Transverse colon (tissue), 4 donors: ENCODE results near the gene AIG1. TPM values are rescaled to one million over a fixed set of nuclear protein-coding genes. Genes with fewer than 3 reads are reported as not detected.

Experiments
- DNase-seq: peaks from one replicate; pipeline ENCODE4 v3.0.0-alpha.2; 2019
- H3K27ac ChIP-seq, 4 donors: fragments of 200-600 bp; sonication (generic); 2 replicates each; pipeline ENCODE4 v1.5.1; 2016 to 2018; ENCODE audit warnings: inconsistent platforms in 4 of 4
- H3K27me3 ChIP-seq: fragments of 200-600 bp; sonication (generic); 2 replicates; pipeline ENCODE4 v1.5.1; 2017; ENCODE audit warnings: inconsistent platforms
- H3K36me3 ChIP-seq, 4 donors: fragments of 200-600 bp; sonication (generic); 2 replicates each; pipeline ENCODE4 v1.5.1; 2017 to 2019; ENCODE audit warnings: inconsistent platforms in 4 of 4
- H3K4me1 ChIP-seq, 4 donors: fragments of 200-600 bp; sonication (generic); 2 replicates each; pipeline ENCODE4 v1.5.1; 2017 to 2020; ENCODE audit warnings: inconsistent platforms in 4 of 4
- H3K4me3 ChIP-seq, 4 donors: fragments of 200-600 bp; sonication (generic); 1 replicate in 1 of 4; 2 replicates in 3 of 4; pipeline versions ENCODE4 v1.5.1 to v1.6.1; 2017 to 2019; ENCODE audit warnings: inconsistent platforms in 4 of 4
- H3K9me3 ChIP-seq, 2 donors: fragments of 200-600 bp; sonication (generic); 2 replicates each; pipeline ENCODE4 v1.5.1; 2017 to 2019; ENCODE audit warnings: inconsistent platforms in 2 of 2
- CTCF ChIP-seq, 5 experiments: fragments of 200-600 bp in 3 of 5; fragments of 450-650 bp in 2 of 5; sonication (generic) in 3 of 5; IDR thresholded peaks; 1 replicate in 2 of 5; 2 replicates in 3 of 5; pipeline ENCODE4 v1.5.1; 2016 to 2017; ENCODE audit warnings: antibody characterized with exemption in 5 of 5, inconsistent platforms in 3 of 5, mild to moderate bottlenecking in 2 of 5, moderate library complexity in 1 of 5
- EP300 ChIP-seq: sonication (generic); formaldehyde crosslinking; IDR thresholded peaks from one replicate; pipeline ENCODE4 v1.6.1; 2017; ENCODE audit warnings: antibody characterized with exemption, low read depth
- POLR2A ChIP-seq: fragments of 450-650 bp; IDR thresholded peaks from one replicate; pipeline ENCODE4 v1.6.1; 2016; ENCODE audit warnings: antibody characterized with exemption, mild to moderate bottlenecking, moderate library complexity
- POLR2AphosphoS5 ChIP-seq, 3 donors: sonication (generic); formaldehyde crosslinking; IDR thresholded peaks; one replicate each; pipeline ENCODE4 v1.6.1; 2016; ENCODE audit warnings: antibody characterized with exemption in 3 of 3
- WGBS, 2 donors: methylation state at CpG; one replicate each; pipeline ENCODE4 v1.1.5; 2018; ENCODE audit warnings: low coverage in 1 of 2; 5-methylcytosine and 5-hydroxymethylcytosine counted together
- in situ Hi-C, 4 donors: fragments of 200-750 bp; cut with MboI; loops; one replicate each; pipeline versions ENCODE4 v1.15.0 to v1.15.1; 2017; ENCODE audit warnings: low sequenced_read_pairs in 3 of 4, low pct_ligation_motif_present in 1 of 4, low pct_unique_long_range_greater_than_20kb in 1 of 4
- intact Hi-C: fragments of 100-400 bp; cut with DNase I; formaldehyde crosslinking; loops from one replicate; pipeline ENCODE4 v1.15.1; 2023; ENCODE audit warnings: low total_unique reads
- total RNA-seq, 4 donors: library from RNA; depleted of rRNA; stranded (reverse); fragments of >200 nt; gene quantifications; one replicate each; pipeline ENCODE4 v1.1.0, GENCODE V29; 2016

AIG1 gene
- total RNA-seq, 4 donors from 2014 or later: 16.5 to 38.2 (median 21.6) TPM

GRCh38 chr6:143205991-143206390 lies 145.3 kb downstream of the AIG1 start:
- no peak for DNase-seq
- Histone ChIP-seq H3K36me3 (no peaks in the 10 kb centered on the region), H3K4me1 (no peaks in the 10 kb centered on the region), H3K27me3 (no peaks in the 10 kb centered on the region), H3K9me3 (no peaks in the 10 kb centered on the region), H3K27ac (no peak overlapping the region), H3K4me3 (no peak overlapping the region)
- WGBS, 2 donors: 64 to 80% methylated on average over 2 of the region's 2 CpGs
- intact Hi-C loops (no loop called here), in situ Hi-C loops (no loop called here)
- TF ChIP-seq POLR2A: no peak
- no peak for TF ChIP-seq CTCF (IDR thresholded peaks at IDR 0.05)
- no peak for TF ChIP-seq EP300
- TF ChIP-seq POLR2AphosphoS5 (IDR thresholded peaks at IDR 0.05): no peak

GRCh38 chr6:143206550-143206949 lies 145.9 kb downstream of the AIG1 start:
- no peak for DNase-seq
- Histone ChIP-seq H3K36me3 (no peaks in the 10 kb centered on the region), H3K9me3 (no peaks in the 10 kb centered on the region), H3K27me3 (no peaks in the 10 kb centered on the region), H3K27ac (no peak overlapping the region), H3K4me3 (no peak overlapping the region), H3K4me1 (no peaks in the 10 kb centered on the region)
- 93 to 100% methylated on average over 1 of the region's 1 CpG for WGBS, 2 donors
- TF ChIP-seq EP300: no peak
- TF ChIP-seq POLR2AphosphoS5 (IDR thresholded peaks at IDR 0.05): no peak
- intact Hi-C loops (no loop called here), in situ Hi-C loops (no loop called here)

- in situ Hi-C loops (no loop called here), intact Hi-C loops (no loop called here)
- Histone ChIP-seq H3K27ac (no peak overlapping the region), H3K4me3 (no peak overlapping the region), H3K9me3 (no peaks in the 10 kb centered on the region), H3K36me3 (no peaks in the 10 kb centered on the region), H3K4me1 (no peaks in the 10 kb centered on the region), H3K27me3 (no peaks in the 10 kb centered on the region)
- WGBS, 2 donors: 87 to 90% methylated on average over 2 of the region's 2 CpGs
- TF ChIP-seq EP300 (no peak), POLR2A (no peak), CTCF (IDR thresholded peaks at IDR 0.05) (no peak), POLR2AphosphoS5 (IDR thresholded peaks at IDR 0.05) (no peak)
- no peak for DNase-seq
Observed at GRCh38 chr6:143210420-143210819, 149.7 kb downstream of the AIG1 start.

- Histone ChIP-seq H3K4me3 (no peak overlapping the region), H3K4me1 (no peaks in the 10 kb centered on the region), H3K9me3 (no peaks in the 10 kb centered on the region), H3K27me3 (no peaks in the 10 kb centered on the region), H3K27ac (no peak overlapping the region), H3K36me3 (no peaks in the 10 kb centered on the region)
- in situ Hi-C loops (no loop called here), intact Hi-C loops (no loop called here)
- TF ChIP-seq EP300 (no peak), POLR2A (no peak), CTCF (IDR thresholded peaks at IDR 0.05) (no peak), POLR2AphosphoS5 (IDR thresholded peaks at IDR 0.05) (no peak)
- WGBS, 2 donors: 50 to 84% methylated on average over 1 to 3 of the region's 3 CpGs
- no peak for DNase-seq
Observed at GRCh38 chr6:143213859-143214376, 153.2 kb downstream of the AIG1 start.

GRCh38 chr6:143215363-143215762 lies 154.7 kb downstream of the AIG1 start:
- Histone ChIP-seq H3K4me3 (no peak overlapping the region), H3K36me3 (no peaks in the 10 kb centered on the region), H3K9me3 (no peaks in the 10 kb centered on the region), H3K27ac (no peak overlapping the region), H3K27me3 (no peaks in the 10 kb centered on the region), H3K4me1 (no peaks in the 10 kb centered on the region)
- in situ Hi-C loops (no loop called here), intact Hi-C loops (no loop called here)
- no peak for DNase-seq
- 52 to 63% methylated on average over 2 of the region's 2 CpGs for WGBS, 2 donors
- no peak for TF ChIP-seq EP300
- no peak for TF ChIP-seq POLR2AphosphoS5 (IDR thresholded peaks at IDR 0.05)
- TF ChIP-seq CTCF (IDR thresholded peaks at IDR 0.05): no peak
- no peak for TF ChIP-seq POLR2A
